Stimulated activated naive B cell treated with anti-CD40 and anti-IgM and Interleukin-4, amounts not matched to agents 10 μg/mL and 1 μg/mL and 100 μg/mL, for 72 hours (primary cell): ENCODE measurements around the gene KCNQ2.

Experiments
- ATAC-seq, 2 donors: fragments of 150-1000 bp; cut with Tn5 transposase; replicated peaks; 2 replicates each; pipeline ENCODE4 v1.10.0; 2021; ENCODE audit warnings: moderate library complexity in 1 of 2
- DNase-seq: peaks from one replicate; pipeline ENCODE4 v3.0.0; 2021
- H3K27ac Mint-ChIP-seq: one replicate; pipeline ENCODE4 v1.8.0; 2022; ENCODE audit warnings: mild to moderate bottlenecking, mixed read lengths
- H3K27me3 Mint-ChIP-seq, 2 donors: one replicate each; pipeline ENCODE4 v1.8.0; 2022; ENCODE audit warnings: mixed read lengths in 2 of 2
- H3K36me3 Mint-ChIP-seq, 2 donors: one replicate each; pipeline ENCODE4 v1.8.0; 2022; ENCODE audit warnings: mixed read lengths in 2 of 2, mild to moderate bottlenecking in 1 of 2
- H3K4me1 Mint-ChIP-seq, 2 donors: one replicate each; pipeline ENCODE4 v1.8.0; 2022; ENCODE audit warnings: mixed read lengths in 2 of 2, mild to moderate bottlenecking in 1 of 2
- H3K4me3 Mint-ChIP-seq, 2 donors: one replicate each; pipeline ENCODE4 v1.8.0; 2022; ENCODE audit warnings: mild to moderate bottlenecking in 2 of 2, mixed read lengths in 2 of 2, moderate library complexity in 1 of 2
- H3K9me3 Mint-ChIP-seq, 2 donors: one replicate each; pipeline ENCODE4 v1.8.0; 2022; ENCODE audit warnings: mixed read lengths in 2 of 2, mild to moderate bottlenecking in 1 of 2

The KCNQ2 gene

GRCh38 chr20:63452821-63453523 lies 19.5 kb downstream of the KCNQ2 start:
- peaks cover 48 to 72% of the 10 kb centered on the region in 2 donors for H3K27me3 Mint-ChIP-seq
- H3K4me1 Mint-ChIP-seq, result peaks cover 8 to 31% of the 10 kb centered on the region in 2 donors
- no peak overlapping the region for H3K4me3 Mint-ChIP-seq
- DNase-seq (no peak), ATAC-seq (peak; percentile 40 to 66)
- H3K36me3 Mint-ChIP-seq, result no peaks in the 10 kb centered on the region
- H3K27ac Mint-ChIP-seq, result no peak overlapping the region
- no peaks in the 10 kb centered on the region for H3K9me3 Mint-ChIP-seq

DNA sequence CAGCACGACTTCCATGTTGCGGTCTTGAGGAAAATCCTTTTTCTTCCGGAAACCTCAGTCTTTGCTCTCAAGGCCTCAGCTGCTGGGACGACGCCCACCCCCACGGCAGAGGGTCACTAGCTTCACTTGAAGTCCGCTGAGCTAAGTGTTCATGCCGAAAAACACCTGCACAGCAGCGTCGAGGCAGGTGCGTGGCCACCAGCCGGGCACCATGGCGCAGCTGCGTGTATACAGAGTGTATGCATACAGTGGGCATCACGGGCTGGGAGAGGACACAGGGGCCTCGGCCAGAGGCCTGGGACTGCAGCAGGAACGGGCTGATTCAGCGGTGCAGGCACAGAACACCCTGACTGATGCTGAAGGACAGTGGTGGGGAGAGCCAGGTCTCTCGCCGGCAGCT lies 20.1 kb downstream of the KCNQ2 start:
- Mint-ChIP-seq H3K27me3 (peaks cover 50 to 72% of the 10 kb centered on the region in 2 donors), H3K4me1 (peaks cover 6 to 25% of the 10 kb centered on the region in 2 donors)

GRCh38 chr20:63451821-63452220 lies 20.6 kb downstream of the KCNQ2 start:
- Mint-ChIP-seq H3K4me1 (peaks cover 7 to 20% of the 10 kb centered on the region in 2 donors), H3K27ac (no peak overlapping the region), H3K9me3 (no peaks in the 10 kb centered on the region), H3K36me3 (no peaks in the 10 kb centered on the region), H3K27me3 (peaks cover 56 to 75% of the 10 kb centered on the region in 2 donors), H3K4me3 (no peak overlapping the region)
- DNase-seq, result no peak
- ATAC-seq, result no peak

More for the DNA sequence above, 20.1 kb downstream of the KCNQ2 start:
- Mint-ChIP-seq H3K9me3 (no peaks in the 10 kb centered on the region), H3K4me3 (no peak overlapping the region), H3K27ac (no peak overlapping the region), H3K36me3 (no peaks in the 10 kb centered on the region)
- DNase-seq (no peak), ATAC-seq (no peak)

DNA sequence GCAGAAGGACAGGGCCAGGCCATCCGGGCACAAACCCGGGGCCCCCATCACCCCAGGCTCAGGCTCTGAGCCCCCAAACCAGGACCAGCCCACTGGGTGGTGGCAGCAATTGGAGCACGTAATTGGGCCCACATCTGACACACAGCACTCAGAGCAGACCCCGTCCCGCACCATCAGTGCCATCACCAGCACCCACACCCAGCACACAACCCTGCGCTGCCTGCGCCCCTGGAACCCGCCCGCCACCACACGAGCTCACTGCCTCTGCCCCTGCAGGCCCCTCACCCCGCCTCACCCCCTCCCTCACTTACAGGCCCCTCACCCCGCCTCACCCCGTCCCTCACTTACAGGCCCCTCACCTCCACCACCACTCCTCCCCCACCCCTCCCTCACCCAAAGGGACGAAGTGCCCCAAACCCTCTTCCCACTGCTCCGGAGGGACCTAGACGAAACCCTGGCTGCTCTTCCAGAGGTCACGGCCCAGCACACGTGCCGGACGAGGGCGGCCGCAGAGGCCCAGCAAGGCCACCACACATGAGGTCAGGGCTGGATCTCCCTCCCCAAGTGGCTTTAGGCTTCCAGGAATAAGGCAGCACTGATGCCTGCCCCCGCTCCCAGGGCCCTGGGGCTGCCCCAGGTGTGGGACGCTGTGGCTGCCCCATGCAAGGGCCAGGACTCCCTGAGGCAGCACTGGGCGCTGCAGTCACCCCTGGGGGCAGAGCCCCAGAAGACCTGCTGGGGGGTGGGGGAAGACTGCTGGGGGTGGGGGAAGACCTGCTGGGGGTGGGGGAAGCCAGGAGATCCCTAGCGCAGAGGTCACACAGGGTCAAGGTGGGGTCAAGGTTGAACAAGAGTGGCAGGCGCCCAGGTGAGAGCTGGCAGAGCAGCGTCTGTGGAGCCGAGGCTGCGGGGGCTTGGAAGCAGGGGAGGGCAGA lies 22.4 kb downstream of the KCNQ2 start:
- no peaks in the 10 kb centered on the region for H3K36me3 Mint-ChIP-seq
- DNase-seq (no peak), ATAC-seq (no peak)
- peaks cover 7 to 19% of the 10 kb centered on the region in 2 donors for H3K4me1 Mint-ChIP-seq
- peaks cover 50 to 69% of the 10 kb centered on the region in 2 donors for H3K27me3 Mint-ChIP-seq
- no peaks in the 10 kb centered on the region for H3K9me3 Mint-ChIP-seq
- no peak overlapping the region for H3K4me3 Mint-ChIP-seq
- H3K27ac Mint-ChIP-seq, result no peak overlapping the region

DNA sequence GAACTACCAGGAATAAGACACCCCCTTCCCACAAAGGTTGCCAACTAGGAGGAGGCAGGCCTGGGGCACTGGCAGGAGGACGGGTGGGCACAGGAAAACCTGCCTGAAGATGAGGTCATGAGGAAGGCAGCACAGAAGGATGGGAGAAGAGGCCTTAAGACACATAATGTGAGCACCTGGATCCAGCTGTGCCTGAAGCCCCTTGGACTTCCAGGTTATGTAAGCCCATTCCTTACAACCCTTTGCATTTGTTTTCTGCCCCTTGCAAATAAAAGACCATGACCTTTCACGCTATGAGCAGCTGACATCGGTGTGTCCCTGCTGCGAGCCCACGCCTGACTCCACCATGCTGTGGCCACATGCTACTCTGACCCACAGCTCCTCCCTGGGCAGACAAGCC lies 23.4 kb downstream of the KCNQ2 start:
- H3K9me3 Mint-ChIP-seq, result no peaks in the 10 kb centered on the region
- no peak overlapping the region for H3K27ac Mint-ChIP-seq
- H3K27me3 Mint-ChIP-seq, result peaks cover 41 to 58% of the 10 kb centered on the region in 2 donors
- H3K36me3 Mint-ChIP-seq, result no peaks in the 10 kb centered on the region
- DNase-seq (no peak), ATAC-seq (no peak)
- H3K4me1 Mint-ChIP-seq, result peaks cover 2 to 8% of the 10 kb centered on the region in 2 donors
- no peak overlapping the region for H3K4me3 Mint-ChIP-seq

DNA sequence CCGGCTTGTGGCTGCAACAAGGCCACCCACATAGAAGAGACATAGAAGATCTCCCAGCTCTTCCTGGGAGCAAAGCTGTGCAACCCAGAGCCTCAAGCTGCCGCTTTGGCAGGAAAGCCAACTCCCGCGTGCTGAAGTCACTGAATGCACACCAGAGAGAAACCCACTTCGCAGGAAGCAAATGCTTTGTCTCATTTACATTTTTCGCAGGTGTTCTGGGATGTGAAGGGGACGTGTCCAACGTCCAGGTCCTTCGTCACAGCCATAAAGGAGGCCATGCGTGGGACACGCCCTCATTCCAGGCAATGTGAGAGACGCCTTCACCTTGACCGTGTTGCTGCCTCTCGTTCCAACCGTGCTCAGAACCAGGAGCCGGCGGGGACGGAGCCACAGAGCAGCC lies 24.4 kb downstream of the KCNQ2 start:
- no peak overlapping the region for H3K4me3 Mint-ChIP-seq
- no peaks in the 10 kb centered on the region for H3K36me3 Mint-ChIP-seq
- H3K27ac Mint-ChIP-seq, result no peak overlapping the region
- ATAC-seq, result no peak
- H3K27me3 Mint-ChIP-seq, result peaks cover 34 to 48% of the 10 kb centered on the region in 2 donors
- DNase-seq, result no peak
- peaks cover 3 to 4% of the 10 kb centered on the region in 2 donors for H3K9me3 Mint-ChIP-seq
- peaks cover 0 to 5% of the 10 kb centered on the region in 2 donors for H3K4me1 Mint-ChIP-seq

- Mint-ChIP-seq H3K27me3 (peaks cover 35 to 46% of the 10 kb centered on the region in 2 donors), H3K4me1 (peaks cover 3 to 10% of the 10 kb centered on the region in 2 donors), H3K4me3 (no peak overlapping the region), H3K9me3 (peaks cover 7 to 9% of the 10 kb centered on the region in 2 donors), H3K36me3 (no peaks in the 10 kb centered on the region), H3K27ac (no peak overlapping the region)
- DNase-seq (no peak), ATAC-seq (no peak)
These were observed 25.1 kb downstream of the KCNQ2 start for GRCh38 chr20:63447320-63447719.

- Mint-ChIP-seq H3K36me3 (no peaks in the 10 kb centered on the region), H3K4me3 (no peak overlapping the region), H3K27me3 (peaks cover 31 to 46% of the 10 kb centered on the region in 2 donors), H3K9me3 (peaks cover 9% of the 10 kb centered on the region in 2 donors), H3K4me1 (peaks cover 12 to 19% of the 10 kb centered on the region in 2 donors), H3K27ac (no peak overlapping the region)
- no peak for ATAC-seq
- DNase-seq, result no peak
These were observed 26.0 kb downstream of the KCNQ2 start for GRCh38 chr20:63446216-63447024.

DNA sequence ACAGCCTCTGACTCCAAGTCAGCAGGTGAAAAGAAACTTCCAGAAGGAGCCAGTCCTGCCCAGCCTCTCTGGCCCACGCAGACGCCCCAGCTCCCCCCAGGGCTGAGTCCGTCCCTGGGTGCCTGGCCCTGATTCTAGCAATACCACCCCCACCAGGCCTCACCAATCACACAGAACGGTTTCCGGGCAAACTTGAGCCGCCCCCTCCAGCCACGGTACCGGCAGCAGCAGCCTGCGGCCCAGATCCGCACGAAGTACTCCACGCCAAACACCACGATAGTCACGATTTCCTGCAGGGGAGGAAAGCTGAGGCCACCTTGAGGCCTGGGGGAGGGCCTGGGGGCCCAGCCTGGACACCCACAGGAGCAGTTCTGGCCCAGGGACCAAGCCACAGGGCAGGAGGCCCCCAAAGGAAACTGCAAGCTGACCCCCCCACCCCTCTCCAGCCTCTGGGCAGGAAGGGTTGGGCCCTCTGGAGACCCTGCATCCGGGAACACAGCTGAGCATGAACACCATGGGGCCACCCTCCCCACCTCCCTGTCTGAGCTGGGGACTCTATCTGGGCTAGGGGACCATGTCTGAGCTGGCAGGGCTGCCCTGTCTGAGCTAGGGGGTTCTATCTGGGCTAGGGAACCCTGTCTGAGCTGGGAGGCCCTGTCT lies 27.2 kb downstream of the KCNQ2 start:
- peaks cover 9% of the 10 kb centered on the region in 2 donors for H3K9me3 Mint-ChIP-seq
- no peaks in the 10 kb centered on the region for H3K36me3 Mint-ChIP-seq
- H3K27ac Mint-ChIP-seq, result no peak overlapping the region
- no peak for DNase-seq
- peaks cover 23% of the 10 kb centered on the region in 2 donors for H3K4me1 Mint-ChIP-seq
- H3K27me3 Mint-ChIP-seq, result peaks cover 33 to 55% of the 10 kb centered on the region in 2 donors
- no peak for ATAC-seq
- no peak overlapping the region for H3K4me3 Mint-ChIP-seq

- peaks cover 23% of the 10 kb centered on the region in 2 donors for H3K4me1 Mint-ChIP-seq
- no peaks in the 10 kb centered on the region for H3K36me3 Mint-ChIP-seq
- no peak for DNase-seq
- H3K27ac Mint-ChIP-seq, result no peak overlapping the region
- H3K27me3 Mint-ChIP-seq, result peaks cover 38 to 60% of the 10 kb centered on the region in 2 donors
- peaks cover 9% of the 10 kb centered on the region in 2 donors for H3K9me3 Mint-ChIP-seq
- H3K4me3 Mint-ChIP-seq, result no peak overlapping the region
- ATAC-seq, result no peak
These were observed 27.9 kb downstream of the KCNQ2 start for GRCh38 chr20:63444548-63444947.

DNA sequence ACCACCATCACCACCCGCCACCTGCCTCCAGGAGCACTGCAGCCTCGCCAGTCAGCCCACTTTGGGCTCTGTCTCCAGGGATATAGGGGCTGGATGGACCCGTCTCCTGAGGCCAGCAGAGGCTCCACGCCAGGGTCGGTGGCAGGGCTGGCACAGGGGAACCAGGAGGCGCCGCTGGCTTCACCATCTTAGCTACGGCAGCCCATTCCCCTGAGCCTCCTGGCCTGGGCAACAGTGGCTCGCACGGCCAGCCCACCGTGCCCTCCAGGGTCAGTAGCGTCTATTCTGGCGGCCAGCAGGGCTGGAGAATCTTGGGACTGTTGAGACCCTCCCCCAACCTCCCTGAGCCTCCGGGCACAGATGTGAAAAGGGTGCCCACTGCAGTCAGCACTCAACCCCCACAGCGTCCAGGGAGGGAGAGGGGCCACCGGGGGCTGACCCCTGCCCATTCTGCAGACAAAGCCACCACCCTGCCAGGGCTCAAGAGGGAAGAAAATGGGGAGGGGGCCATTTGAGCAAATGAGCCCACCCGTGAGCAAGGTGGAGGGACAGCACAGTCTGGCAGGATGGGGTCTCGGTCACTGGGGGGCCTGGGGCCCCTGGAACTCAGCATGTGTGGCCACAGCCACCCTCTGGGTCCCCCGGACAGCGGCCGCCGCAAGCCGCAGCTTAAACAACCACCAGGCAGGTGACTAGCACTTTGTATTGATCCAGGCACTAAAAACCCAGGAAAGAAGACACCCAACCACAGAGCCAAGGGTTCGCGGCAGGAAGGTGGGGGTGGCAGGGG lies 28.7 kb downstream of the KCNQ2 start:
- peaks cover 23% of the 10 kb centered on the region in 2 donors for H3K4me1 Mint-ChIP-seq
- ATAC-seq, result no peak
- H3K36me3 Mint-ChIP-seq, result no peaks in the 10 kb centered on the region
- peak overlapping the region; percentile 67 for H3K27ac Mint-ChIP-seq
- peaks cover 9% of the 10 kb centered on the region in 2 donors for H3K9me3 Mint-ChIP-seq
- H3K27me3 Mint-ChIP-seq, result peaks cover 38 to 60% of the 10 kb centered on the region in 2 donors
- no peak overlapping the region for H3K4me3 Mint-ChIP-seq
- DNase-seq, result no peak

- Mint-ChIP-seq H3K4me1 (peaks cover 21 to 23% of the 10 kb centered on the region in 2 donors), H3K4me3 (peak overlapping the region in 1 of 2 donors; percentile 23), H3K9me3 (peaks cover 9% of the 10 kb centered on the region in 2 donors), H3K36me3 (no peaks in the 10 kb centered on the region), H3K27ac (peak overlapping the region; percentile 72), H3K27me3 (peaks cover 33 to 55% of the 10 kb centered on the region in 2 donors)
- peak; percentile 47 for DNase-seq
- ATAC-seq, result peak; percentile 54 to 65
These were observed 30.4 kb downstream of the KCNQ2 start for GRCh38 chr20:63442100-63442493.
